NB4 (cell line): Measurements from ENCODE around the gene PDE11A.
"Not testable (repeated sequence)": the region's sequence is repeated elsewhere in the genome, so short reads cannot be mapped to it uniquely, and the experiment has no call there.

Experiments used
- DNase-seq: peaks from one replicate; pipeline ENCODE4 v3.0.0; 2010; ENCODE audit warnings: low read depth
- H3K4me3 ChIP-seq: one replicate; pipeline ENCODE4 v1.5.1; 2011; ENCODE audit warnings: mild to moderate bottlenecking, low read depth, low read length, moderate library complexity
- CTCF ChIP-seq: IDR thresholded peaks from one replicate; pipeline ENCODE4 v1.5.1; 2012; ENCODE audit warnings: low read depth, low read length
- MAX ChIP-seq: IDR thresholded peaks from 2 replicates; pipeline ENCODE4 v1.6.1; 2011; ENCODE audit warnings: low read depth, low read length
- MYC ChIP-seq: IDR thresholded peaks from 2 replicates; pipeline ENCODE4 v1.6.1; 2011; ENCODE audit warnings: low read depth, low read length
- POLR2A ChIP-seq: IDR thresholded peaks from 2 replicates; pipeline ENCODE4 v1.6.1; 2011; ENCODE audit warnings: mild to moderate bottlenecking; ENCODE audit not compliant: insufficient read length; ENCODE audit errors: extremely low read depth

The PDE11A gene

DNA sequence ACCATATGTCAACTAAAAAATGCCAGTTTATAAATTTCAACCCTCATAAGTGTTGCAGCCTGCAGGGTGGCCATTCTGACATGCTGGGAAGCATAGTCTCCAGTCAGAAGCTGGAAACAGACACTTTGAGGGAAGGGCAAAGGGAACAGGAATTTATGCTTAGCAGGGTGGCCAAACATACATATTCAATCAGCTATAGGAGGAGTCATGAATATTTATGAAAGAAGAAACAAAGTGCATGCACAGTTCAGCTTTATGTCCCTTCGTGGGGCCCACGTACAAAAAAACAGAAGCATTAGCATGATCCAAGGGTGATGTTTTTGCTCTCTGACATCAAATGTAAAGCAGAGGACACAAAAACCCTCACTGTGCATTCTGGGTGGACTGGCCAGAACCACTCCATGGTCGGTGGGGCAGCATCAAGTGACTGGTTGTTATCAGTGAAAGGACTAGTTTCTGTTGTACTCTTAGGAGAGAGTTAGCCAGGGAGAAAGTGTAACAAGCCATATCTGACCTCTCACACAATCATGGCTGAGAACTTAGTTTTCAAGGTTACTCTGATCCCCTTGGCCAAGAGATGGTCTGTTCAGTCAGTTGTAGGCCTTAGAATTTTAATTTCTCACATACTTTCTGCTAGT, 9.9 kb upstream of the PDE11A start:
- DNase-seq, result no peak
- TF ChIP-seq MYC (no peak), MAX (no peak), POLR2A (no peak), CTCF (no peak)
- H3K4me3 ChIP-seq, result no peak overlapping the region

GRCh38 chr2:178079279-178079678, 6.7 kb upstream of the PDE11A start:
- not testable (repeated sequence) for H3K4me3 ChIP-seq, DNase-seq

- no peak for TF ChIP-seq POLR2A
- no peak for TF ChIP-seq MAX
- TF ChIP-seq CTCF, result no peak
- no peak for TF ChIP-seq MYC
- H3K4me3 ChIP-seq, result no peak overlapping the region
- DNase-seq, result no peak
Observed at GRCh38 chr2:178076130-178076529, 3.6 kb upstream of the PDE11A start.

DNA sequence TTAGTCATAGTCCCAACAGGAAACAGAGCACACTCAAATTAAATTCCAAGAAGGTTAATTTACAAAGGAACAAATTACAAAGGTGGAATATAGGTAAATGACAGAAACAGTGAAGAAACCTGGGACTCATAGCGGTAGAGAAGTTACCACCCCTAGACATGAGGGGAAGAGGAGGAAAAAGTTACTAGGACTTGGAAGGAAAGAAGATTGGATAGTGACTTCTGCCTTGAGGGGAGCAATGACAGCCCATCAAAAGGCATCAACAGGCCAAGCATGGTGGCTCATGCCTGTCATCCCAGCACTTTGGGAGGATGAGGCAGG, 2.4 kb upstream of the PDE11A start:
- no peak overlapping the region for H3K4me3 ChIP-seq
- TF ChIP-seq MAX (no peak), CTCF (no peak), POLR2A (no peak), MYC (no peak)
- DNase-seq, result no peak

- DNase-seq, result no peak
- TF ChIP-seq MAX (no peak), POLR2A (no peak), MYC (no peak), CTCF (no peak)
- H3K4me3 ChIP-seq, result no peak overlapping the region
Observed at GRCh38 chr2:178074123-178075005, 1.8 kb upstream of the PDE11A start.

DNA sequence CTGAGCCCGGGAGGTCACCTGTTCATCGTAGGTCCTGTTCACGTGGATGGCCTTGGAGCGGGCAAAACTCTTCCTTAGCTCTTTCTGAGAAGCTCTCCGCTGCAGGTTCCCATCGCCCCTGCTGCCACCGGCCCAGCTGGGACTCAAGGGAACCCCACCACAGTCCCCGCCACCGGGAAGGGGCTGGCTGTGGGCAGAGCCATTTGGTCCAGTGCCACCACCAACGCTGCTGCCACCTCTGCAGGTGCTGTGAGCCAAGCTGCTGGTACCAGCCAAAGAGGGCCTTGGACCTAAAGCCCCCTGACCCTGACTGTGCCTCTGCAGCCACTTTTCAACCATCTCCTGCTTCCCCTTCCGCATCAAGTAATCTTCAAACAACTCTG, 586 bp downstream of the PDE11A start:
- TF ChIP-seq POLR2A, result no peak
- DNase-seq, result no peak
- H3K4me3 ChIP-seq, result no peak overlapping the region

DNA sequence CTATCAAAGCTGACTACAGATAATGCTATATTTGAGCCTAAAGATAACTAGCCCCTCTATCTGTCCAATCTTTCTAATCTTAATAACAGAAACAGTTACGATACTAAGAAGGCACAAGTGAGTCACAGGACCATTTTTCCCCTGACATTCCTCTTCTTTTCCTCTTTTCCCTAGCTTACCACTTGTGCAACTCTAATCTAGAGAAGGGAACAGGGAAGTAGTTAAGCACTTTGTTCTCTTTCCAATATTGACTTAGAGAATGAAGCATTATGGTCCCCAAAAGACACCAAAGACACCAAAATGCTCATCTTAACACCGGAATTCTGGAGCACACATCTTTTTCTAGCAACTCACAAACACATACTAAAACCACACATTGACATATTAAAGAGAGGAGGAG, 1.8 kb downstream of the PDE11A start:
- H3K4me3 ChIP-seq, result no peak overlapping the region
- no peak for DNase-seq
- no peak for TF ChIP-seq CTCF
- TF ChIP-seq POLR2A, result no peak
- TF ChIP-seq MYC, result no peak
- TF ChIP-seq MAX, result no peak
